HepG2 (cell line): Measurements from ENCODE around the gene SEC24A. TPM values are rescaled to one million over a fixed set of nuclear protein-coding genes. Genes with fewer than 3 reads are reported as not detected.

Experiments used
- FOSL2 ChIP-seq: sonication (generic); formaldehyde crosslinking; IDR thresholded peaks from 2 replicates; pipeline ENCODE4 v1.4.0; 2020; ENCODE audit warnings: missing genetic modification reagents
- FOXP4 ChIP-seq: sonication (generic); formaldehyde crosslinking; IDR thresholded peaks from 2 replicates; pipeline ENCODE4 v1.4.0; 2020; ENCODE audit warnings: missing genetic modification reagents
- HHEX ChIP-seq: IDR thresholded peaks from 2 replicates; pipeline ENCODE4 v1.6.1; 2016; ENCODE audit warnings: control low read depth
- IRF9 ChIP-seq: sonication (generic); formaldehyde crosslinking; IDR thresholded peaks from 2 replicates; pipeline ENCODE4 v1.8.0; 2022; ENCODE audit warnings: missing genetic modification reagents, mild to moderate bottlenecking, borderline replicate concordance
- MATR3 ChIP-seq: sonication (generic); formaldehyde crosslinking; IDR thresholded peaks from 2 replicates; pipeline ENCODE4 v1.4.0; 2020; ENCODE audit warnings: missing genetic modification reagents
- MTF2 ChIP-seq: sonication (generic); formaldehyde crosslinking; IDR thresholded peaks from 2 replicates; pipeline ENCODE4 v1.5.0; 2020; ENCODE audit warnings: missing genetic modification reagents, borderline replicate concordance
- NFKB2 ChIP-seq: sonication (generic); formaldehyde crosslinking; IDR thresholded peaks from 2 replicates; pipeline ENCODE4 v1.4.0; 2020; ENCODE audit warnings: missing genetic modification reagents, borderline replicate concordance
- PCBP2 ChIP-seq: fragments of 200-400 bp; formaldehyde crosslinking; optimal IDR thresholded peaks from 2 replicates; pipeline ENCODE3; 2018; ENCODE audit warnings: low read length, low read depth; ENCODE audit not compliant: poor library complexity, severe bottlenecking
- SATB2 ChIP-seq: sonication (generic); formaldehyde crosslinking; IDR thresholded peaks from 2 replicates; pipeline ENCODE4 v1.5.0; 2020; ENCODE audit warnings: missing genetic modification reagents
- SKIL ChIP-seq: sonication (generic); formaldehyde crosslinking; IDR thresholded peaks from 2 replicates; pipeline ENCODE4 v1.8.0; 2022; ENCODE audit warnings: missing genetic modification reagents, mild to moderate bottlenecking, moderate library complexity, borderline replicate concordance
- SMYD3 ChIP-seq: sonication (generic); formaldehyde crosslinking; IDR thresholded peaks from 2 replicates; pipeline ENCODE4 v1.8.1; 2023; ENCODE audit warnings: mild to moderate bottlenecking, missing genetic modification reagents
- TCF7L2 ChIP-seq: IDR thresholded peaks from 2 replicates; pipeline ENCODE4 v1.6.1; 2011; ENCODE audit warnings: mild to moderate bottlenecking, low read depth, low read length, moderate library complexity
- ZFP36L2 ChIP-seq: sonication (generic); formaldehyde crosslinking; IDR thresholded peaks from 2 replicates; pipeline ENCODE4 v1.4.0; 2020; ENCODE audit warnings: missing genetic modification reagents
- ZNF557 ChIP-seq: sonication (generic); formaldehyde crosslinking; IDR thresholded peaks from 2 replicates; pipeline ENCODE4 v1.4.0; 2020; ENCODE audit warnings: missing genetic modification reagents
- ZNF589 ChIP-seq: sonication (generic); formaldehyde crosslinking; conservative IDR thresholded peaks from 2 replicates; pipeline ENCODE4 v1.8.0; 2022; ENCODE audit warnings: mild to moderate bottlenecking, moderate library complexity, missing genetic modification reagents
- ZNF749 ChIP-seq: sonication (generic); formaldehyde crosslinking; IDR thresholded peaks from 2 replicates; pipeline ENCODE4 v1.8.0; 2022; ENCODE audit warnings: mild to moderate bottlenecking, missing genetic modification reagents, moderate library complexity, borderline replicate concordance
- ZNF773 ChIP-seq: sonication (generic); formaldehyde crosslinking; IDR thresholded peaks from 2 replicates; pipeline ENCODE4 v1.4.0; 2020; ENCODE audit warnings: missing genetic modification reagents, borderline replicate concordance
- ZNF782 ChIP-seq: sonication (generic); formaldehyde crosslinking; IDR thresholded peaks from 2 replicates; pipeline ENCODE4 v1.4.0; 2020; ENCODE audit warnings: missing genetic modification reagents, mild to moderate bottlenecking, borderline replicate concordance
- polyA plus RNA-seq, 8 experiments: library from polyadenylated mRNA; depleted of rRNA in 3 of 8; stranded (reverse) in 7 of 8; unstranded in 1 of 8; fragments of >200 nt; fragmentation: Illumina TruSeq in 4 of 8; extraction: Trizol in 4 of 8; gene quantifications; 2 replicates each; pipeline versions ENCODE4 v1.2.1 to v1.2.3, GENCODE V29; 2011 to 2016; ENCODE audit warnings: low read depth in 4 of 8, missing spikeins in 1 of 8, mixed read lengths in 1 of 8; ENCODE audit not compliant: insufficient read depth in 1 of 8
- total RNA-seq, 5 experiments: library from RNA; depleted of rRNA; stranded (reverse); fragments of >200 nt; fragmentation: Illumina TruSeq; extraction: Trizol; gene quantifications; 2 replicates each; pipeline ENCODE4 v1.2.3, GENCODE V29; 2016; ENCODE audit warnings: low read depth in 1 of 5
- TF ChIP-seq, protein P1 (sequence below): sonication (generic); formaldehyde crosslinking; IDR thresholded peaks from 2 replicates; pipeline ENCODE4 v1.8.0; 2022; ENCODE audit warnings: mild to moderate bottlenecking, missing genetic modification reagents; ENCODE audit not compliant: insufficient replicate concordance
- TF ChIP-seq, protein P2 (sequence below): sonication (generic); formaldehyde crosslinking; IDR thresholded peaks from 2 replicates; pipeline ENCODE4 v1.4.0; 2020; ENCODE audit warnings: missing genetic modification reagents

Gene SEC24A
- total and polyA plus RNA-seq, 2 of the 13 experiments (the other 11 are each of a cell fraction or from before 2014, with no cell fraction given): 30.5 to 56.8 TPM

- TF ChIP-seq SATB2: no peak
- TF ChIP-seq ZNF773: no peak
- no peak for TF ChIP-seq MATR3 (CRISPR knock-in tag)
- TF ChIP-seq ZNF557 (CRISPR knock-in tag): no peak
- TF ChIP-seq, protein P1, sequence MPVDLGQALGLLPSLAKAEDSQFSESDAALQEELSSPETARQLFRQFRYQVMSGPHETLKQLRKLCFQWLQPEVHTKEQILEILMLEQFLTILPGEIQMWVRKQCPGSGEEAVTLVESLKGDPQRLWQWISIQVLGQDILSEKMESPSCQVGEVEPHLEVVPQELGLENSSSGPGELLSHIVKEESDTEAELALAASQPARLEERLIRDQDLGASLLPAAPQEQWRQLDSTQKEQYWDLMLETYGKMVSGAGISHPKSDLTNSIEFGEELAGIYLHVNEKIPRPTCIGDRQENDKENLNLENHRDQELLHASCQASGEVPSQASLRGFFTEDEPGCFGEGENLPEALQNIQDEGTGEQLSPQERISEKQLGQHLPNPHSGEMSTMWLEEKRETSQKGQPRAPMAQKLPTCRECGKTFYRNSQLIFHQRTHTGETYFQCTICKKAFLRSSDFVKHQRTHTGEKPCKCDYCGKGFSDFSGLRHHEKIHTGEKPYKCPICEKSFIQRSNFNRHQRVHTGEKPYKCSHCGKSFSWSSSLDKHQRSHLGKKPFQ (CRISPR knock-in tag): peak; percentile 81
- TF ChIP-seq SMYD3 (CRISPR knock-in tag): peak; percentile 93
- peak; percentile 86 for TF ChIP-seq ZNF782
- no peak for TF ChIP-seq TCF7L2
- peak; percentile 81 for TF ChIP-seq FOXP4
- TF ChIP-seq, protein P2, sequence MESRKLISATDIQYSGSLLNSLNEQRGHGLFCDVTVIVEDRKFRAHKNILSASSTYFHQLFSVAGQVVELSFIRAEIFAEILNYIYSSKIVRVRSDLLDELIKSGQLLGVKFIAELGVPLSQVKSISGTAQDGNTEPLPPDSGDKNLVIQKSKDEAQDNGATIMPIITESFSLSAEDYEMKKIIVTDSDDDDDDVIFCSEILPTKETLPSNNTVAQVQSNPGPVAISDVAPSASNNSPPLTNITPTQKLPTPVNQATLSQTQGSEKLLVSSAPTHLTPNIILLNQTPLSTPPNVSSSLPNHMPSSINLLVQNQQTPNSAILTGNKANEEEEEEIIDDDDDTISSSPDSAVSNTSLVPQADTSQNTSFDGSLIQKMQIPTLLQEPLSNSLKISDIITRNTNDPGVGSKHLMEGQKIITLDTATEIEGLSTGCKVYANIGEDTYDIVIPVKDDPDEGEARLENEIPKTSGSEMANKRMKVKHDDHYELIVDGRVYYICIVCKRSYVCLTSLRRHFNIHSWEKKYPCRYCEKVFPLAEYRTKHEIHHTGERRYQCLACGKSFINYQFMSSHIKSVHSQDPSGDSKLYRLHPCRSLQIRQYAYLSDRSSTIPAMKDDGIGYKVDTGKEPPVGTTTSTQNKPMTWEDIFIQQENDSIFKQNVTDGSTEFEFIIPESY: peak; percentile 84
- TF ChIP-seq ZFP36L2 (CRISPR knock-in tag): no peak; the same call in 1 of the 2 replicates
- TF ChIP-seq IRF9 (CRISPR knock-in tag): peak; percentile 96
- no peak for TF ChIP-seq PCBP2
- peak; percentile 93; the same call in 1 of the 2 replicates for TF ChIP-seq MTF2 (CRISPR knock-in tag)
- no peak for TF ChIP-seq SKIL (CRISPR knock-in tag)
- TF ChIP-seq NFKB2 (CRISPR knock-in tag): peak; percentile 82; the same call in 1 of the 2 replicates
- TF ChIP-seq HHEX (CRISPR knock-in tag): no peak
- TF ChIP-seq FOSL2: peak; percentile 65
- TF ChIP-seq ZNF749 (CRISPR knock-in tag): peak; percentile 59; the same call in 1 of the 2 replicates
- 0 out of 2 replicates have a peak, but pooled peaks have one; percentile 45 for TF ChIP-seq ZNF589
Measured at GRCh38 chr5:134738133-134738962, 89.8 kb downstream of the SEC24A start, which contains the start of gene CAMLG (continued).
